NCI-H526 treated with DMSO at 0.1 percent for 48 hours (cell line): Measurements from ENCODE around the gene PIEZO1.

ENCODE experiments used
- DNase-seq: peaks from one replicate; lab custom pipeline; 2025; lab: John Stamatoyannopoulos, UW

PIEZO1 gene

GRCh38 chr16:88716601-88717001 lies 68.4 kb downstream of the PIEZO1 start:
- no peak for DNase-seq

GRCh38 chr16:88716201-88716600 lies 68.8 kb downstream of the PIEZO1 start:
- no peak for DNase-seq

GRCh38 chr16:88715312-88716190 lies 69.5 kb downstream of the PIEZO1 start:
- DNase-seq = no peak

- no peak for DNase-seq
Observed at GRCh38 chr16:88714420-88715302, 70.4 kb downstream of the PIEZO1 start.

GRCh38 chr16:88713568-88714419 lies 71.2 kb downstream of the PIEZO1 start:
- DNase-seq = no peak

- no peak for DNase-seq
Observed at GRCh38 chr16:88713054-88713453, 72.0 kb downstream of the PIEZO1 start.

GRCh38 chr16:88712362-88712979 lies 72.5 kb downstream of the PIEZO1 start:
- no peak for DNase-seq

- DNase-seq = no peak
Observed at GRCh38 chr16:88711750-88712340, 73.2 kb downstream of the PIEZO1 start.

GRCh38 chr16:88710556-88710955 lies 74.5 kb downstream of the PIEZO1 start:
- DNase-seq = no peak

GRCh38 chr16:88706965-88707826 lies 77.8 kb downstream of the PIEZO1 start:
- no peak for DNase-seq

GRCh38 chr16:88706229-88706964 lies 78.6 kb downstream of the PIEZO1 start, which contains the start of the genes CTU2 and RNF166:
Gene CTU2 (plus strand): TSS chr16:88706503. CDS start chr16:88706531, 28 bp downstream.
Gene RNF166 (minus strand): TSS chr16:88706408. CDS start chr16:88706325, 83 bp downstream.
- peak; percentile 17 for DNase-seq

GRCh38 chr16:88705801-88706228 lies 79.2 kb downstream of the PIEZO1 start:
- DNase-seq = no peak

GRCh38 chr16:88705076-88705684 lies 79.8 kb downstream of the PIEZO1 start:
- no peak for DNase-seq

GRCh38 chr16:88703486-88704309 lies 81.3 kb downstream of the PIEZO1 start:
- DNase-seq = no peak

GRCh38 chr16:88702371-88703210 lies 82.4 kb downstream of the PIEZO1 start:
- DNase-seq = no peak

GRCh38 chr16:88701581-88702370 lies 83.2 kb downstream of the PIEZO1 start:
- DNase-seq = no peak
